Vagina (tissue), 2 donors: ENCODE measurements around the gene MYO10.

Experiments
- POLR2A ChIP-seq, 2 donors: fragments of 450-650 bp; IDR thresholded peaks; one replicate each; pipeline ENCODE4 v1.6.1; 2017; ENCODE audit warnings: antibody characterized with exemption in 2 of 2, mild to moderate bottlenecking in 2 of 2, moderate library complexity in 2 of 2
- TF ChIP-seq, protein P1 (sequence below), 3 experiments: fragments of 450-650 bp in 2 of 3; fragments of 200-600 bp in 1 of 3; sonication (generic) in 1 of 3; IDR thresholded peaks; one replicate each; pipeline ENCODE4 v1.5.1; 2017 to 2019; ENCODE audit warnings: antibody characterized with exemption in 3 of 3, mild to moderate bottlenecking in 2 of 3, moderate library complexity in 2 of 3

GRCh38 chr5:16726538-16726946 lies 209.5 kb downstream of the MYO10 start:
- TF ChIP-seq, protein P1, sequence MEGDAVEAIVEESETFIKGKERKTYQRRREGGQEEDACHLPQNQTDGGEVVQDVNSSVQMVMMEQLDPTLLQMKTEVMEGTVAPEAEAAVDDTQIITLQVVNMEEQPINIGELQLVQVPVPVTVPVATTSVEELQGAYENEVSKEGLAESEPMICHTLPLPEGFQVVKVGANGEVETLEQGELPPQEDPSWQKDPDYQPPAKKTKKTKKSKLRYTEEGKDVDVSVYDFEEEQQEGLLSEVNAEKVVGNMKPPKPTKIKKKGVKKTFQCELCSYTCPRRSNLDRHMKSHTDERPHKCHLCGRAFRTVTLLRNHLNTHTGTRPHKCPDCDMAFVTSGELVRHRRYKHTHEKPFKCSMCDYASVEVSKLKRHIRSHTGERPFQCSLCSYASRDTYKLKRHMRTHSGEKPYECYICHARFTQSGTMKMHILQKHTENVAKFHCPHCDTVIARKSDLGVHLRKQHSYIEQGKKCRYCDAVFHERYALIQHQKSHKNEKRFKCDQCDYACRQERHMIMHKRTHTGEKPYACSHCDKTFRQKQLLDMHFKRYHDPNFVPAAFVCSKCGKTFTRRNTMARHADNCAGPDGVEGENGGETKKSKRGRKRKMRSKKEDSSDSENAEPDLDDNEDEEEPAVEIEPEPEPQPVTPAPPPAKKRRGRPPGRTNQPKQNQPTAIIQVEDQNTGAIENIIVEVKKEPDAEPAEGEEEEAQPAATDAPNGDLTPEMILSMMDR (IDR thresholded peaks at IDR 0.05) = no peak
- no peak for TF ChIP-seq POLR2A (IDR thresholded peaks at IDR 0.05)
